GM18861 (cell line): ENCODE results near the gene SMG5.
"Not testable (repeated sequence)": the region's sequence is repeated elsewhere in the genome, so short reads cannot be mapped to it uniquely, and the experiment has no call there.

ENCODE experiments used
- ATAC-seq: cut with Tn5 transposase; IDR thresholded peaks from one replicate; pipeline ENCODE4 v1.9.1; 2021; ENCODE audit not compliant: unreplicated experiment

The SMG5 gene, protein sequence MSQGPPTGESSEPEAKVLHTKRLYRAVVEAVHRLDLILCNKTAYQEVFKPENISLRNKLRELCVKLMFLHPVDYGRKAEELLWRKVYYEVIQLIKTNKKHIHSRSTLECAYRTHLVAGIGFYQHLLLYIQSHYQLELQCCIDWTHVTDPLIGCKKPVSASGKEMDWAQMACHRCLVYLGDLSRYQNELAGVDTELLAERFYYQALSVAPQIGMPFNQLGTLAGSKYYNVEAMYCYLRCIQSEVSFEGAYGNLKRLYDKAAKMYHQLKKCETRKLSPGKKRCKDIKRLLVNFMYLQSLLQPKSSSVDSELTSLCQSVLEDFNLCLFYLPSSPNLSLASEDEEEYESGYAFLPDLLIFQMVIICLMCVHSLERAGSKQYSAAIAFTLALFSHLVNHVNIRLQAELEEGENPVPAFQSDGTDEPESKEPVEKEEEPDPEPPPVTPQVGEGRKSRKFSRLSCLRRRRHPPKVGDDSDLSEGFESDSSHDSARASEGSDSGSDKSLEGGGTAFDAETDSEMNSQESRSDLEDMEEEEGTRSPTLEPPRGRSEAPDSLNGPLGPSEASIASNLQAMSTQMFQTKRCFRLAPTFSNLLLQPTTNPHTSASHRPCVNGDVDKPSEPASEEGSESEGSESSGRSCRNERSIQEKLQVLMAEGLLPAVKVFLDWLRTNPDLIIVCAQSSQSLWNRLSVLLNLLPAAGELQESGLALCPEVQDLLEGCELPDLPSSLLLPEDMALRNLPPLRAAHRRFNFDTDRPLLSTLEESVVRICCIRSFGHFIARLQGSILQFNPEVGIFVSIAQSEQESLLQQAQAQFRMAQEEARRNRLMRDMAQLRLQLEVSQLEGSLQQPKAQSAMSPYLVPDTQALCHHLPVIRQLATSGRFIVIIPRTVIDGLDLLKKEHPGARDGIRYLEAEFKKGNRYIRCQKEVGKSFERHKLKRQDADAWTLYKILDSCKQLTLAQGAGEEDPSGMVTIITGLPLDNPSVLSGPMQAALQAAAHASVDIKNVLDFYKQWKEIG

DNA sequence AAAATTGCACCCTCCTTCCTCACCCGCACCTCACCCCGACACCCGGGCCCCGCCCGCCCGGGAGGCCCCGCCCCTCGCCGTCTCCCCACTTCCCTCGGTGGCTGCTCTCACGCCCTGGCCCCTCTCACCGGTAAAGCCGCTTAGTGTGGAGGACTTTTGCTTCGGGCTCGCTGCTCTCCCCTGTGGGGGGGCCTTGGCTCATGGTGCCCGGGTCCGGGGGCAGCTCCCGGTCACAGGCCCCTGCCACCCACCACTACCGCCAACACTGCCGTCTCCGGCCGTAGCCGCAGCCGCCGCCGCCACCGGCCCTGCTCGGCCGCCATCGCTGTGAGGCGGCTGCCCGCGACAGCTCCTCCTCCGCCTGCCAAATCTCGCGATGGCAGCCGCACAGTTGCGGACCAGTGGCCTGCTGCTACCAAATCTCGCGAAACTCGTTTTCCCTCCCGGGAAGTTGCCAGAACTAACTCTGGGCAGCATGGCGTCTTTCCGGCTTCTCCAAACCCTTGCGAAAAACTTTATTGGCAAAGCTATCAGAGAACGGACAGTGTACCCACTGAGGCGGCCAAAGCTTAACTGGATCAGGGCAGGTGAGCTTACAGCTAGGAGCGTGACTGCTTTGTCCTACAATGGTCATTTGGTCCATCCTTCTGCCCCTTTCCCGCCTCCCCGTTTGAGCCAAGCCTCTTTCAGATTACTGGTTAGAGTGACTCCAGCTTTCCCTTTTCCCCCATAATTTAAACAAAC lies at the start of gene SMG5:
Gene SMG5 (minus strand): TSS at position 347 of the 744 bp plus-strand sequence. CDS start 145 bp downstream, at position 202.
- ATAC-seq: peak; percentile 72

DNA sequence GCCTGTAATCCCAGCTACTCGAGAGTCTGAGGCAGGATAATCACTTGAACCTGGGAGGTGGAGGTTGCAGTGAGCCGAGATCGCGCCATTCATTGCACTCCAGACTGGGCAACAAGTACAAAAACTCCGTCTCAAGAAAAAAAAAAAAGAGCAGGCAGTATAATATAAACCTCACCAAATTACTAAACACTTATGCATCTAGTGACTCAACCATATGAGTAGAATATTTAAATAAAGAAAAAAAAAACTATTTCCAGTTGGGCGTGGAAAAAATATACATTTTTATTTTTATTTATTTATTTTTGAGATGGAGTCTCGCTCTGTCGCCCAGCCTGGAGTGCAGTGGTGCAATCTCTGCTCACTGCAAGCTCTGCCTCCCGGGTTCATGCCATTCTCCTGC lies 40.6 kb upstream of the SMG5 start:
- not testable (repeated sequence) for ATAC-seq

DNA sequence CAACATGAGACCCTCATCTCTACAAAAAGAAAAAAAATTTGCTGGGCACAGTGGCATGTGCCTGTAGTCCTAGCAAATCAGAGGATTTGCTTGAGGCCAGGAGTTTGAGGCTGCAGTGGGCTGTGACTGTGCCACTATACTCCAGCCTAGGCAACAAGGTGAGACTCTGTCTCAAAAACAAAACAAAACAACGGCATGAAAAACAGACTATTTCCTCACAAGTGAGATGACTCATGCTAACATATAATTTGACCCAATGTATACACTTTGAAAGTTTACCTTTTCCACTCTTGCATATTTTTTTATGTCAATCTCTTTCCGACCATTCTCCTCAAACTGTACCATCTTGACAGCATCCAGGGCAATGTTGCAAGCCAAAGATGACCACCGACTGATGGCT lies 37.9 kb upstream of the SMG5 start:
- no peak for ATAC-seq

DNA sequence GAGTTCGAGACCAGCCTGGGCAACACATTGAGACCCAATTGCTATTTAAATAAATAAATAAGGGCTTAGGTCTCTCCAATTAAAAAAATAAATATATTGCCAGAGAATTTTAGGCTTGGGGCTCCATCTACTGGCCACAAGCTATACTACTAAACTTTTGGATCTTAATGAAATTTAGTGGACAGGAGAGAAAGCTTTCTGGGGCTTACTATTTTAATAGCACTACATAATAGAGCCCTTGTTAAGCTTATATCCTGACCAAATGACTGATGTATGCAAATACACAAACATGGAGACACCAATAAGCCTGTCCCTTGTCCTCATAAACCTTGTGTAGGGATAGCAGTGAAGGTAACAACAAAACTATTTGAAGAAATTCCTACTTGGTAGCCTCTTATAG lies 37.0 kb upstream of the SMG5 start:
- ATAC-seq: no peak

DNA sequence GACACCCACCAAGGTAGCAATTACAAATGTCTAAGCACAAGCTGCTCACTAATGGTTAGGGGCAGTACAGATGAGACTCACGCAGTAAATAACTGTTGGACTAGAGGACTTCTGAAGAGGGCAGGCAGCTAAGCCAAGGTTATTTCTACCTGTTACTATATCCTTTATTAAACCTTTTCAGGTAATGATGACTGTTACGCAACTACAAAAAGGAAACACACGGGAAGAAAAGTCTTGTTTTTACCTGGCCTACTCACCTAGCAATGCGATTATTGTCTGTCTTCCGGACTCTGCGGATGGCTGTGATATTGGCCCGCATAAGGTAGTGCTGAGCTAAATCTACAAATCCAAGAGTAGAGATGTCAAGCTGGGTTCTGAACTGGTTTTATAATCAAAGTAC lies 34.3 kb upstream of the SMG5 start:
- no peak for ATAC-seq

DNA sequence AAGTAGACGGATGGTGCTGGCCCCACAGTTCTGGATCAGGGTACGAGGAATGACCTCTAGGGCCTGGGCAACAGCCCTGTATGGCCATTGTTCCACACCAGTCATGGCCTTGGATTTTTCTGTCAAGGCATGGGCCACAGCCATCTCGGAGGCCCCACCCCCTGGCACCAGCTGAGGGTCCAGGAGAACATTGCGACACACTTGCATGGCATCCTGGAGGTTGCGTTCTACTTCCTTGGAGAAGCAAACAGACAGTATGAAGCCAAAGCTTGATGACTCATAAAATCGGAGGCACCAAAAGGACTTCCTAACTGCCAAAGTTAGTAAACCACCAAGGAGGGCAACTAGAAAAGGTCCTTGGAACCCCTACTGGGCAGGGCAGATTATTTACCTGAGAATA lies 28.3 kb upstream of the SMG5 start:
- ATAC-seq: no peak

DNA sequence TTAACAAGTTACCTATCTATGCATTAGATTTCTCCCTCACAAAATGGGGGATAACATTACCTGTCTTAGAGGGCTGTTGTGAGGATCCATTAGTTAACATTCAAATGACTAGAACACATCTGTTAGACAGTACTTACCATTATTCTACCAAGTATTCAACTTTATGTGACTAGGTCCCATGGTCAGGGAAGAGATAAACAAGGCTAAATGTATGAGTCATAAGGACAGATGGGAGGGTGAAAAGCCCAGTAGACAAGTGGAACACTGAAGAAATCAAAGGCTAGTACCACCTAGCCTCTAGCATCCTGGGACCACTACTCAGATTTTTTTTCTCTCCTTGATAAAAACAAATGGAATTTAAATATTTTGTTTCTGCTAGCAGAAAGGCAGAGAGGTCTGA lies 25.5 kb upstream of the SMG5 start:
- no peak for ATAC-seq

DNA sequence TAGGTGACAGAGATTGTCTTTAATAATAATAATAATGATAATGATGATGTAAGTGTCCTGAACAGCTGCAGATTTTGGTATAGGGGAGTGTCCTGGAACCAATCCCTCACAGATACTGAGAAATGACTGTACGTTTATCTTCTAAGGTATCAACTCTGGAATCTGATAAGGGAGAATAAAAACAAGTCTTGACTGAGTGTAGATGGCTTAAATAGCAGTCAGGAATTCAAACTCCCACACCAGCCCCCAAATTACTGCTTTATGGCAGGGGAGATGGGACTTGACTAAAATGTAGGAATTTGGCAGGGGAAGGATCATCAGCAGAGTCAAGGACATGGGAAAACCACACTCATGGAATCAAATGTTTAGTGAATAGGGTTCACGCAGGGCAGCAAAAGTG lies 22.6 kb upstream of the SMG5 start:
- no peak for ATAC-seq

DNA sequence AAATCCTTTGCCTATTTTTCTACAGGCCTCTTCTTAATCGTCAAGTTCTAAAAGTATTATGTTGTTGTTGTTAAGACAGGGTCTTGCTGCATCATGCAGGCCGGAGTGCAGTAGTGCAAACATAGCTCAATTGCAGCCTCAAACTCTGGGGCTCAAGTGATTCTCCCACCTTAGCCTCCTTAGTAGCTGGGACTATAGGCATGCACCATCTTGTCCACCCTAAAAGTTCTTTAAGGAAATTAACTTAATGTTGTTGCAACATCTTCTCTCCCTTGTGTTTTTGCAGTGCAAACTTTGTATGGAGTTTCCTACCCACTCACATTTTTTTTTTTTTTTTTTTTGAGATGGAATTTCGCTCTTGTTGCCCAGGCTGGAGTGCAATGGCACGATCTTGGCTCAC lies 20.6 kb upstream of the SMG5 start:
- ATAC-seq: no peak

DNA sequence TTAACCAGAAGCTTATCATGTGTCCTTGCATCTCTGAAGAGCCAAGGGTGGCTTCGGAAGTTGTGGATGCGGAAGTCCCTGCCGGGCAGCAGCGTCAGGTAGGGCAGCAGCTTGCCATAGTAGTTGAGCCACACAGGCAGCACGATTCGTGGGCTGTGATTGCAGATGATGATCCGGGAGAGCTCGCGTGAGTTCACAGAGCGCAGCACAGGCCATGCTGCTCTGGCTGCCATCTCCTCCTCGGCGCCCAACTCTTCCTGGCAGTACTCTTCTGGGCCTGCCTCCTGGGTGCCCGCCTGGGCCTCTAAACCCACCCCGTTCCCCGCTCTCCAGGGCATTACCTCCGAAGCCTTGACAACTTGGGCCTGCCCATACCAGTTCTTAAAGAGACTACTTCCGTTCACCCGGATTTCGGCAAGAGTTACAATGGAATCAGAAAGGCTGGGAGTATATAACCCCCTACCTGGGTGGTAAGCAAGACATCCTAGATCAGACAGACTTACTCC lies 16.3 kb upstream of the SMG5 start, which contains the start of gene VHLL:
Gene VHLL (minus strand): TSS at position 456 of the 506 bp plus-strand sequence. CDS start 118 bp downstream, at position 338.
- no peak for ATAC-seq

DNA sequence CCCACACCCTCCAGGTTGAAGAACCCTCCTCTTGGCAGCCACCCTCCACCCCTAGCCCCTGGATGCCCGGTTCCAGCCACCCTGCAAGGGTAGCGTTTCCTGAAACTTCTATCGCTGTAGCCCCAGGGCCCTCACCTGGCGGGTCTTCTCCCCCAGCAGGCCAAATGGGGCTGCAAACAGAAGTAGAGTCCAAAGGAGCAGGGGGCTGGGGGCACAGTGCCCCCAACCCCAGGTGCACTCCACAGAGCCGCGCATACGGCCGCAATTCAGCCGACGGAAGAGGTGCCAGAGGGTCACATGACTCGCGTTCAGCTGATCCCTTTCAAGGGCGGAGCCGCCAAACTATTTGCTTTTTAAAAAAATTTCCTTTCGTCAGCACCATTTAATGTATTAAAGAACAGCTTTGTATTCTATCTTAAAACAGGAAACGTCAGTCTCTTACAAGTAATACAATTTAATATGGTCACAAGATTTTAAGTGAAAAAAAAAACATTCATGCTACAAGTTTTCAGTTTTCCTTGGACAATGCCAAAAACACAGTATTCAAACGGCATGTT lies 12.8 kb upstream of the SMG5 start, which contains the start of gene GLMP:
Gene GLMP (minus strand): TSS at position 289 of the 557 bp plus-strand sequence. CDS start 34 bp downstream, at position 255.
- no peak for ATAC-seq

DNA sequence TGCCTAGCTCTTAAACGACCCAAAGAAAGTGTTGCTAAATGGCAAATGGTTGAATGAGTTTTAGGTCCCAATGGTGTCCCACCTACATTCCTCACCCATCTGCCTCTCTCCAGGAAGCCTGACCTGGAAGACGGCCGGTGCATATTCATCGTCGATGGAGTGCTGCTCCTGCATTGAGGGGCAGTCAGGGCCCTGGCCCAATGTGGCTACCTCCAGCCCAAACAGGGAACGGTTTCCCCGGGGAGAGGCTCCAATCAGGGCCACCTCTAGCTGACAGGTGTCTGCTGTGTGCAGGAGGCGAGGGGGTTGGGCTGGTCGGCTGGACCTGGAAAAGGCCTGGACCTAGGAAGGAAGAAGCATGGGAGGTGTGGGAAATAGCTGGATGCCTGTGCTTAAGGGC lies 11.3 kb upstream of the SMG5 start:
- no peak for ATAC-seq

DNA sequence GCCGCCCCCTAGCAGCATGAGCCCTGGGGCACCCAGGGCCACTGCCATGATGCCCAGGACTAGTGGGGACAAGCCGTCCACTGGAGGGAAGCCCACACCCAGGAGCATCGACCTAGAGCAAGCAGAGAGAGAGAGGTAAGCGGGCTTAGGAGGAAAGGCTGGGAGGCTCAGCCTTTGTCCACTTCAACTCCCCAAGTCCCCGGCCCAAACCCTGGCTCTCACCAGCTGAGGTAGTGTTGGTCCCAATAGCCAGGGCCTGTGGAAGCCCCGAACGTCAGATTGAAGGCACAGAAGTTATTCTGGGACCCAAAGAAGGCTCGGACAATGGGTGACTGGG lies 10.4 kb upstream of the SMG5 start:
- no peak for ATAC-seq

DNA sequence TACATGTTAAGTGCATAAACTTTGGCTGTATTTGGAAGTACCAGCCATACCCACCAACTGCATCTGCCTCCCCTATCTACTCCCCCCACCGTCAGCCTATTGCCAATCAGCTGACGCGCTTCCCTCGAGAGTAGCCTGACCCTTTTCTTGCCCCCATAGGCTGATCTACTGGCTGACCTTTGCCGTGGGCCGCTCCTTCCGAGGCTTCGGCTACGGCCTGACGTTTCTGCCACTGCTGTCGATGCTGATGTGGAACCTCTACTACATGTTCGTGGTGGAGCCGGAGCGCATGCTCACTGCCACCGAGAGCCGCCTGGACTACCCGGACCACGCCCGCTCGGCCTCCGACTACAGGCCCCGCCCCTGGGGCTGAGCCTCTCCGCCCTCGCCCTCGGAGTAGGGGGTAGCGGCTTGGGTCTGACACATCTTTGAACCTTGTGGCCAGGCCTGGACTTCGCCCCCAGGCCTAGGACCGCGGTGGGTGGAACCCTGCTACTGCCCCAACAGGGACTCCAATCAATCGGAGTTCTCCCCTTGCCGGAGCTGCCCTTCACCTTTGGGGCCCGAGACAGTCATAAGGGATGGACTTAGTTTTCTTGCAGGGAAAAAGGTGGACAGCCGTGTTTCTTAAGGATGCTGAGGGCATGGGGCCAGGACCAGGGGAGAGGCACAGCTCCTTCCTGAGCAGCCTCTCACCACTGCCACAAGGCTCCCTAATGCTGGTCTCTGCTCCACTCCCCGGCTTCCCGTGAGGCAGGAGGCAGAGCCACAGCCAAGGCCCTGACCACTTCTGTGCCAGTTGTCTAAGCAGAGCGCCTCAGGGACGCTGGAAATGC lies 8.8 kb upstream of the SMG5 start:
- ATAC-seq: peak; percentile 62

DNA sequence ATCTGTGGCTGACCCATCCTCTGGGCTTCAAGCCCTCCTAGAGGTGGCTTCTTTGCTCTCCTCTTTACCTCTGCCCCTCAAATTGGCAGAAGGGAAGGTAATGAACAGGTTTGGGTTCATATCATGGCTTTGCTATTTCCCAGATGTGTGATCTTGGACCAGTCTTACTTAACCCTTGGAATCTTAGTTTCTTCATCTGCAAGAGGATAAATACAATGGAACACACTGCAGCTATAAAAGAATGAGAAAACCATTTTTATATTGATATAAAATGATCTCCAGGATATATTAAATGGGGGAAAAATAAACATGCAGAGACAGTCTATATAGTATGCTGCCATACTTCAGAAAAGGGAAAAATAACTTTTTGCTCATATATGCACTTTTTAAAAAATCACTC lies 7.2 kb upstream of the SMG5 start:
- no peak for ATAC-seq

DNA sequence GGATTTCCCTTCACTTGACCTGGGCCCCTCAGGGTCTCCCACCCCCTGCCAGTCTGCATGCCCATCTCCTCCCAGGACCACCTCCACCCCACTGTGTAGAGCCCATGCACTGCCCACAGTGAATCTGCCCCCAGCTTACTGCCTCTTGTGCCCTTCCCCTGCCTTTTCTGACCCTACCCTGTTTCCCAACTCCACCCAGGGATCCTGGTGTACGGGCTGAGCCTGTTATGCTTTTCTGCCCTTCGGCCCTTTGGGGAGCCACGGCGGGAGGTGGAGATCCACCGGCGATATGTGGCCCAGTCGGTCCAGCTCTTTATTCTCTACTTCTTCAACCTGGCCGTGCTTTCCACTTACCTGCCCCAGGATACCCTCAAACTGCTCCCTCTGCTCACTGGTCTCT lies 3.4 kb upstream of the SMG5 start:
- ATAC-seq: no peak

DNA sequence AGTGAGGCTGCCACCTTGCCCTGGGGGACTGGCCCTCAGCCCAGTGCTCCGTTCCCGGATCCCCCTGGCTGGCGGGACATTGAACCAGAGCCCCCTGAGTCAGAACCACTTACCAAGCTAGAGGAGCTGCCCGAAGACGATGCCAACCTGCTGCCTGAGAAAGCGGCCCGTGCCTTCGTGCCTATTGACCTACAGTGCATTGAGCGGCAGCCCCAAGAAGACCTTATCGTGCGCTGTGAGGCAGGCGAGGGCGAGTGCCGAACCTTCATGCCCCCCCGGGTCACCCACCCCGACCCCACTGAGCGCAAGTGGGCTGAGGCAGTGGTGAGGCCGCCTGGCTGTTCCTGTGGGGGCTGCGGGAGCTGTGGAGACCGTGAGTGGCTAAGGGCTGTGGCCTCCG lies 2.8 kb upstream of the SMG5 start:
- ATAC-seq: no peak

DNA sequence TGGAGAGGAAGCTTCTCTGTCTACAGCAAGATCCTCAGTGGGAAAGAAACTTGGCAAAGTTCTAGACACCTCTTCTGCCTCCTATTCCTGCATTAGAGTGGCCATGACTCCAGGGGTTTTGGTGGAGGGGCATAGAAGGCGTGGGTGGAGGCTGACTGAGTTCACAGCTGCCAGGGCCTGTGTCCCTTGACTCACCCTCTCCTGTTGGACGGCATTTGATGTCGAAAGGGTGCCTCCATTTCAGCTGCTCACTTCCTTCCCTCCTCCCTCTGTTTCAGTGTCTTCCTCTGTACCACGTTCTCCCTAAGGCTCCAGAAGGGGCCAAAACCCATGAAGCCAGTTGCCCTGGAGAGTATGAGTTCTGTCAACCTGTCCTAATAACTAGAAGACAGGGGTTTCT lies 2.1 kb upstream of the SMG5 start:
- ATAC-seq: no peak

DNA sequence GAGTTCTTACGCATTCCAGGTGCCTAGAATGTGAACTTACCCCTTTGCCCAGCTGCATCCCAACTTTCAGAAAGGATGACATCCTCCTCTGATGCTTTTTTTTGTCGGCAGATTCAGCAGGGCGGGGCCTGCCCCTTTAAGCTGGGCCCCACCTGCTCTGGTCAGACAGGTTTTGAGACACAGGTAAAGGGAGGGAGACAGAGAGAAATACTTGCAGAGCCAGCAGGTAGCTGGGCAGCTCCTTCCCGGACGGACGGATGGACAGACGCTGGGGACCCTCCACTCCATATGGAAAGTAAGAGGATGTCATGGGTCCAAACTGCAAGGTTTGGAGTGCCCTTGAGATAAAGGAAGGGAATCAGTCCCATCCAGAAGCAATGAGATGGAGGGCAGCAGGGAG lies 1.5 kb upstream of the SMG5 start, which contains the start of gene TMEM79:
Gene TMEM79 (plus strand): TSS at position 214 of the 400 bp plus-strand sequence. CDS start 902 bp downstream, outside the sequence.
- ATAC-seq: no peak
